Kidney glomerular epithelial cell (primary cell): Measurements from ENCODE around the gene TELO2.
"Not testable (repeated sequence)": the region's sequence is repeated elsewhere in the genome, so short reads cannot be mapped to it uniquely, and the experiment has no call there.

Experiments used
- DNase-seq: peaks from one replicate; lab custom pipeline; 2025; lab: John Stamatoyannopoulos, UW

Gene TELO2

DNA sequence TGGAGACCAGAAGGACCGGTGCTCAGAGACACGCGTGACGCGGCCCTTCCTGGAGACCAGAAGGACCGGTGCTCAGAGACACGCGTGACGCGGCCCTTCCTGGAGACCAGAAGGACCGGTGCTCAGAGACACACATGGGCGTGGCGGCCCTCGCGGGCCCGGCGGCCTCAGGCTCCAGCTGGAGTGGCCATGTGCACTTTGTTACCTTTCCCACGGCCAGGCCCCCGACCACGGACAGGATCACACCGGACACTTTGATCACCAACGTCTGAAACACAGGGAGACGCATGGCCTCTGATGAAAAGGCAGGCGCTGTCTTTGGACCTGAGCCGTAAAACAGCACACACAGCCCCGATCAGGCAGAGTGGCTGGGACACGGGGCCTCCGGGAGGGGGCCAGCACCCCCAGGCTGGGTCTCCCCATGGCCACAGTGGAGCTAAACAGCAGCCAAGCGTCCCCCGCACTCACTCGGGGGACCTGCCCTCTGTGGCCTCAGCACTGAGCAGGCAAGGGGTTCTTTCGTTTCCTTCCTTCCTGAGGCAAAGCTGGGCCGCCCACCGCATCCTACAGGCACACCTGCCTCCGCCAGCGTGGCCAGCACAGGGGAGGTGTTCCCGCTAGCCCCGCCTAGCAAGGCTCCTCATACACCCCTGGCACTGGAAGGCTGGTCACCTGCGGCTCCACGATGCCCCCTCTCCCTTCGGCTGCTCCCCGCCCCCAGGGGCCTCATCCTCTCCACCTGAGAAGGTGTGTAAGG lies 35.5 kb upstream of the TELO2 start:
- no peak for DNase-seq

DNA sequence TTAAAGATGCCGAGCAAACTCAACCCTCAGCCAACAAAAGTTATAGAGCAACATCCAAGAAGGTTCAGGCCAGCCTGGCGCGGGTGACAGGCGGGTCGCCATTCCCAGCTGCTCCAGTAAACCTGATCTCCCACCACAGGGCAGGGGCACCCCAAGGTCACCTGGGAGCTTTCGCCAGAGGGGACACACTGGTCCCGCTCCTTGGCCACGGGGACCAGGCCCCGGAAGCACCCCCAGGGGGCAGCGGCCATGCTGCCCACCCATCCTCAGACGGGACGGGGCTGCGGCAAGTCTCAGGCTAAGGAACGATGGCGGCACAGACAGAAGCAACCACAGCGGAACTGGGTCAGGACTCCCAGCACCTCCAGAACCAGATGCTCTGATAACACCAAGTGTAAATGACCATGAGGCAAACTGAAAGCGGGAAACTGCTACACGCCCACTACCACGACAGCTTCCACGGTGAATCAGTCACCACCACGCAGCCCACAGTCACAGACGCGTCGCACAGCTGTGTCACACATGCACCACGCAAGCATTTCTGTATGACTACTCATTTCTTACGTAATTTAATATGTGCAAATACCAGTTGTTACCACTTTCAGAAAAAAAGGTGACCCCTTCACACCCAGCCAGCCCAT lies 34.7 kb upstream of the TELO2 start:
- DNase-seq: no peak

DNA sequence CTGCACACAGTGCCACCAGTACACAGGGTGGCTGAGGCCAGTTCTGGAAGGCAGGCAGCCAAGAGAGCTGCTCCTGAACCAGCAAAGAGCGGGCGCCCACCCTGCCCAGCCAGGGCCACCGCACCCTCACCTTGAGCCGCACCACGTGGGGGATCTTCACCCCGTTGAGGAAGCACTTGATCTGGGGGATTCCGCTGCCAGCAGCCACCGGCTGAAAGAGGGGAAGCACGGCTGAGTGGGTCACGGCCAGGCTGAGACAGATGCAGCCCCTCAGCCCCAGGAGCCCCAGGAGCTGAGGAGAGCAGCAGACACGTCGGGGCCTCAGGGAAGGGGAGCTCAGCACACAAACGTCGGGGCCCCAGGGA lies 34.2 kb upstream of the TELO2 start:
- DNase-seq: no peak

DNA sequence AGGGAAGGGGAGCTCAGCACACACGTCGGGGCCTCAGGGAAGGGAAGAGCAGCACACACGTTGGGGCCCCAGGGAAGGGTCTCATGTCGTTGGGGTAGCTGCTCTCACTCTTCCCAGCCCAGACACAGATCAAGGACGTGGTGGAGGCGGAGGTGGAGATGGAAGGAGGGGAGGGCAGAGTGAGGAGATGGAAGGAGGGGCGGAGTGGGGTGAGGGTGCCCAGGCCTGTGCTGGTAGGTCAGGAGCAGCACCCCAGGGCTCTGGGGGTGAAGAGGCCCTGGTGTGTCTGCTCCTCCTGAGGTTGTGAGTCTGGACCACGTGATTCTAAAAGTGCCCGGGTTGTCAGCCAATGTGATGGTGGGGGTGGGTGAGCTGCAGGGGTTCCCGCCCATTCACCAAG lies 33.2 kb upstream of the TELO2 start:
- no peak for DNase-seq

DNA sequence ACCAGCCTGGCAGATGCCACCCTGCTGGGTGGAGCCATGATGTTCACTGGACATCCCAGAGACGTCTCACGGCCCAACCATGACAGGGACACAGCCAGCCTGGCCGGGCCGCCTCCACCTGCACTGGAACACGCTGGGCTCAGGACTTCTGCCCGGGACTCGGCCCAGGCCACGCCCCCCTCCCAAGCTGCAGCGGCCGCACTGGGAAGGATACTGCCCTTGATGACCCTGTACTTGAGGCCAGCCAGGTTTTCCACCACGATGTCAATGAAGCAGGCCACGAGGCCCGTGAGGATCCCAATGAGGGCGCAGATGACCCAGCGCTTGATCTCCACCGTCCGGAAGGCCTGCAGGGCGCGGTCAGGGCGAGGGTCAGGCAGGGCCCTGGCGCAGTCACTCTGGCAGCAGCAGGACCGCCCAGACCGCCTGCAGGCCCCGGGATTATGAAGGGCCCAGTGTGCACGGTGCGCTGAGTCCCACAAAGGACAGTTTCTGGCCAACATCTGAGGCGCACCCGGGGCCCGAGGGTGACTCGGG lies 32.5 kb upstream of the TELO2 start:
- DNase-seq: no peak

DNA sequence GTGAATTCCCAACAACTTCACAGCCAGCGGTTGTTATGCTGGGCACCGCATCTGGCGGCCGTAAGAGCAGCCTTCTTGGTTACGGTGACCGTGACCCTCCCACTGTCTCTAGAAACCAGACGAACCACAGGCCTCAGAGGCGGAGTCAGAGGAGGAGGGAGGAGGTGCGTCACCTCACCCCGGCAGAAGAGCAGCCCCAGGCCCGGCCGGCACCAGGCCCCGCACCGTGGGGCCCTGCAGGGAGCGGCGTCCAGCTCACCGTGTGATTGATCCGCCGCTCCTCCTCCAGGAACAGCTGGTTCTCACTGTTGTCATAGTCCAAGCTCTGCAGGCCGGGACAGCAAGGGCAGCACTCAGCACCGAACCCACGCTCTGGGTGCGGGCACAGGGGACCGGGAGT lies 32.0 kb upstream of the TELO2 start:
- no peak for DNase-seq

DNA sequence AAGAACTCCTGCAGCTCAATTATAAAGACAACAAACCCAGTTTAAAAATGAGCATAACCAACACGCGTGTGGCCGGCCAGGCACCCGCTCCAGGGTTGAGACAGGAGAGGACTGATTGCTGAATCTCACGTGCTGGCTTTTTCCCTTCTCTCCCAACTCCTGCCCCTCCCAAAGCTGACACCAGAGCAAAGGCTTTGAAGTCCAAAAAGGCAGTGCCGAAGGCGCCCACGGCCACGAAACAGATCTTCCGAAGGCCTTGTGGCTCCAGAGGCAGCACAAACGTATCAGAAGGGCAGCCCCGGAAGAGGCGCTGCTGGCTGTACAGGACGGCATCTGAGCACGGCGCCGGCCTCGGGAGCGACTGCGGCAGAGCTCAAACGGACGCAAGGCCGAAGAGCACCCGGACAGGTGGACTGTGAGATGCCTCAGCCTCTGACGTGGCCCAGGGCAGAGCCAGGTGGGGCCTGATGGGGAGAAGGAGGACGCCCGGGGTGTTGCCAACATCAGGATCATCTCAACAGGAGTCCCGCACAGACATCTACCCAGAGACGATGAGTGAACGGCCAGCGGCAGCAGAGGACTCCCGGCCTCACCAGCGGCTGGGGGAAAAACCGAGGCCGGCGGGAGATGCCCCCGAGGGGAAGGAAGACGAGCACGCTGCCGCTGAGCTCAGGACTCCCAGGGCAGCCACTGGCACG lies 28.8 kb upstream of the TELO2 start:
- no peak for DNase-seq

DNA sequence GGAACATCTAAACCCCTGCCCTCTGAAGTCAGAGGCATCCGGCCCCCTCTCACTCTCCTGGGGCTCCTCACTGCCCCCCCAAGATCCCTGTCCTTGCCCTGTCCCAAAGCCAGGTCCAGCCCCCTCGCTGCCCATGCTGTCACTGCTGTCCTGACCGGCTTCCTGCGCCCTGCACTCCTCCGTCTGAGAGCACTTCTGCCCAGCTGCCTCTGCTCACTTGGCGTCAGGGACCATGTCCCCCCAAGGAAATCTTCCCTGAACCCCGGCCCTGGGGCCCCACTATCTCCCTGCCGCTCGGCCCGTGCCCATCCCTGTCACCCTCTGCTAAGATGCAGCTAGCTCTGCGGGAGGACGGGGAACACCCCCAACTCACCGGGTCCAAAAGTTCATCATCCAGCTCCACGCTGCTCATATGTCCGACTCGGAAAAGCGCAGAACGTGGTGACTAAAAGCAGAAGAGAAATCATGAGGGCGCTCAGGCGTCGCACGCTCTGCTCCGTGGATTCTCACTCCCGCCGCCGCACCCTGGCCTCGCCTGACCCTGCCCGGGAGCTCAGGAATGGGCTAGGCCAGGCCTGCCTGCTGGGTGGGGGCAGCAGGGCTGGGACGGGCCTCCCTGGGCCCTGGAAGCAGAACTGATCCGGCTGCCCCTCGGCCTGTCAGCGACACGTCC lies 28.1 kb upstream of the TELO2 start:
- DNase-seq: no peak

DNA sequence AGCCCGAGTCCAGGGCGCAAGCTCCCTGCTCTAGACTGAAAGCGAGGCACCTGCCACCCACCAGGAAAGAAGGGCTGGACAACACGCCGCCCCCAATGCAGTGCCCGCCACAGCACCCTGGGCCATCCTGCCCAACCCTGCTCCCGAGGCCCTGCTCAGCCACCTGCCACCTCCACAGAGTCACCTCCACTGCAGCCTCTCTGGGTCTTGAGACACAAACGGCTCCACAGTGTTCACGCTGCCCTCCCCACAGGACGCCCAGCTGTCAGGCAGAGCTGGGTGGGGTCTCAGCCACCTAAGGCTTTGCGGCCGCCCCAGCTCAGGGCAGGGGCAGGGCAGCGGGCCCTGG lies 27.6 kb upstream of the TELO2 start:
- DNase-seq: no peak

DNA sequence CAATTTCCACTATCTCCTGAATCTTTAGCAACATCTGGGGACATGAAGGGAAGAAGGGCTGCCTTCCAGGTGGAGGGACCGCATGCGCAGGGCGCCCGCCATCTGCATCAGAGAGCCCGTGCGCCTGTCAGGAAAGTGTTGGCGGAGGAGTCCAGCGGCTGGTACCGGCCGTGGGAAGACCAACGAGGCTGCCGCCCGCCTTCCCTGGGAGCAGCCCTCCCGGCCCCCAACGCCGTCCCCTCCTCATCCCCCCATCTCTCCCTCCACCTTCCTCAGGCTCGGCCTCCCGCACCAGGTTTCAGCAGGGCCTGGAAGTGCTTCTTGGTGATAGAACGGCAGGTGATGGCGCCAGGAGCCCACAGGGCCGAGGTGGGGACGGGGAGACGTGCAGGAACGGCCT lies 27.1 kb upstream of the TELO2 start:
- no peak for DNase-seq

DNA sequence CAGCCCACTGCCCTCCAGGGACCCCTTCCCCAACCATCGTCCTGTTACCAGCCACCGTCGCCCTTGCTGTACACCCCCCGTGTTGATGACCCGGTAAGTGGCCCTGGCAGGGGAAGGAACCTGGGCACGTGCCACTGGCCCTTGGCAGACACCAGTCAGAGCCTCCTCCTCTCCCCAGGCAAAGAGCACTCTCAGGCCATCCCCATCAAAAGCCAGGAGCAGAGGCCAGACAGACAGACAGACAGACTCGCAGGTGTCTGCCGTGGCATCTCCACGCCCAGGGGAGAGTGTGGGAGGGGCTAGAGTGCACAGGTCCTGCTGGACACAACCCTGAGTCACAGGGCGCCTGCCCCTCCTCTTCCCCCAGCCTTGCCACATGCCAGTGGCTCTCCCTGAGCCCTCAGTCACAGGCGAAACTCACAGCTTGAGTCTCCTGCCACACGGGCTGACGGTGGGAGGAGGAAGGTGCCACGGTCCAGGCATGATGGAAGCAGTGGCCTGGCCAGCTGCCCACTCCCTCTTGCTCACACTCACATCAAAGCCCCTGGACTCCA lies 26.1 kb upstream of the TELO2 start:
- no peak for DNase-seq

DNA sequence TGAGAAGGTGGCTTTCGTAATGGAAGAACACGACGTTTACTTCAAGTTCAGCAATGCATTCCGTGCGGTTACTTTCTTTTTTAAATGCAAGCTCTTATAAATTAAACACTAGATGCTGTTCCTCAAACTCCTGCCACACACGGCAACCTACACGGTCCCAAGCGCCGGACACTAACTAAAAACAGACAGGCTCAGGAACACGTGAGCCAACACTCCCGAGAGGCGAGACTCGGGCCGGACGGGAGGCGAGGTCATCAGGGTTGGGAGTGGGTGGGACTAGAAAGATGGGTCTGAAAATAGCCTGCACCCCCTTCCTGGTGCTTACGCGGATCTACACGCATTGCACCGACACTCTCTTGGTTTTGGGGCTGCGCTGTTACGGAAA lies 24.7 kb upstream of the TELO2 start:
- no peak for DNase-seq

DNA sequence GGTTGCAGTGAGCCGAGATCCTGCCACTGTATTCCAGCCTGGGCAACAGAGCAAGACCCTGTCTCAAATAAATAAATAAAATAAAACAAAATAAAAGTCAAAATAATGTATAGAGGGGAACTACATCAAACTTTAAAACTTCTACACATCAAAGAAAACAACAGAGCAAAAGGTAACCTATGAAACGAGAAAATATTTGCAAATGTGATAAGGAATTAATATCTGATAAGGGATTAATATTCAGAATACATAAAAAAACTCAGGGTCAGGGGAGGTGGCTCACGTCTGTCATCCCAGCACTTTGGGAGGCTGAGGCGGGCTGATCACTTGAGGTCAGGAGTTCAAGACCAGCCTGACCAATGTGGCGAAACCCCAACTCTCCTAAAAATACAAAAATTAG lies 24.0 kb upstream of the TELO2 start:
- DNase-seq: not testable (repeated sequence)

DNA sequence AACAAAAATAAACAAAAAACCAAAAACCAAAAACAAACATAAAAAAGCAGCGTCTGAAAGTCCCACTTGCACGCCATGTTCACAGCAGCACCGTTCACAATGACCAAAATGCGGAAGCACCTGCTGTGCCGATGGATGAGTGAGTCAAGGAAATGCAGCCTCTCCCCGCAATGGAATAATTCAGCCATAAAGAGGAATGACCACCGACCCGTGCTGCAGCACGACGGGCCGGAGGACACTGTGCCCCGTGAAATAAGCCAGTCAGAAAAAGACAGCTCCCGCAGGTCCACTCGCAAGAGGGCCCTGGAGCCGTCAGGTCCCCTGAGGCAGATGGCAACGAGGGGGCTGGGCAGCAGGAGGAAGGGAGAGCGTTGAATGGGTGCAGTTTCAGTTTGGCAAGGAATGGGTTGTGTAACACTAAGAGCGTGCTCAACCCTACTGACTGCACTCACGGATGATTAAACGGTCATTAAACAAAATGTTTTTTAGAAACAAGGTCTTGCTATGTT lies 23.4 kb upstream of the TELO2 start:
- DNase-seq: no peak

DNA sequence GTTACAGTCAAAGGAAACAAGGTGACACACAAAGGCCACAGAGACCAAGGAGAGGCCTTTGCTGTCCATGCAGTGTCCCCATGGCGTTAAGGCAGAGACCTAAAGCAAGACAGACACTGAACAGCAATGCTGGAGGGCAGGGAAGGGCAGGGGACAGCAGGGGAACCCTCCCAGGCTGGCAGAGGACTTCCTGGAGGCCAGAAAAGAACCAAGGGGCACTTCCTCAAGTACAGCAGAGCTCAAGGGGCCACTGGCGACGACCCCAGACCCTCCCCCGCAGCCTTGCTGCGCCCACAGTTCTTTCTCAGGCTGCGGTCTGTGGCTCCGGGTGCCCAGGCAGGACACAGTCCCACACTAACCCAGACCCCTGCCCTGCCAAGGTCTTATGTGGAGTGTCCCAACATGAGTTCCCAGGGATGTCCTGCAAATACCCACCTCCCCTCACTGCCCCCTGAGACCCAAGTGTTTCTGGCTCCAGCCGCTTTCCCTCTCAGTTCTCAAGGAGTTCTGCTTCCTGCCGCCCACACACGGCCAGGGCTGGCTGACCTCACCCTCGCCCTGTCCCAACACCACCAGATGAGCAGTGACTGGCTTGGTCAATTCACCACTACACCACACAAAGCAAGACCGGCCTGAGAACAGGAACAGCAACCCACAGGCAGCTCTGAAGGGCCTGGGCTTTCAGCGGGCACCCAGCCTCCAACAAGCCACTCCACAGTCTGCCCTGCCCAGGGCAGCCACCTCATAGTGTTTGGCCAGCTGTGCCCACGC lies 22.5 kb upstream of the TELO2 start:
- no peak for DNase-seq

DNA sequence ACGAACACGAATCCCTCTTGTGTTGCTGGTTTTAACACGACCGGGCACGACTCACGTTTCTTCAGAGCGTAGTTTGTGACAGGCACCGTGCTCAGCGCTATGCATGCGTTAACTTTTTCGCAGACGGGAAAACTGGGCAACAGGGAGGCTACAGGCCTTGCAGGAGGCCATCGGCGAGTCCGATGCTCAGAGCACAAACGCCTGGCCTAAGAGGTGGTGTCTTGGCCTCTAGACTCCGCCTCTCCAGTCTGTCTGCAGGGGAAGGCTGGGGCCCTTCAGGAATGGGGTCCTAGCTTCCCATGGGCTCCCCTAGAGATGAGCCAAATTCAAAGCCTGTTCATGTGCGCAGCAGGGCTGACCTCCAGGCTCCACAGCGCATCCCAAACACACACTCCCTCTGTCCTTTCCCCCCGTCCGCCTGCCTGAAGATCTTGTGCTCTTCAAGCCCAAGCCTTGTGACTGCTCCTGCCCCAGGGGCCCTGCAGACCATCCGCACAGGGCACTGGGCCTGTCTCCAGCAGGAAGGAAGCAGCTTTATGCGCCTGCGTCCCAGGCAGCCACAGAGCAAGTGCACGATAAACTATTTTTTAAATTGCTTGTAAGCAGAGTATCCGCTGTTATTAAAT lies 21.5 kb upstream of the TELO2 start:
- DNase-seq: no peak

DNA sequence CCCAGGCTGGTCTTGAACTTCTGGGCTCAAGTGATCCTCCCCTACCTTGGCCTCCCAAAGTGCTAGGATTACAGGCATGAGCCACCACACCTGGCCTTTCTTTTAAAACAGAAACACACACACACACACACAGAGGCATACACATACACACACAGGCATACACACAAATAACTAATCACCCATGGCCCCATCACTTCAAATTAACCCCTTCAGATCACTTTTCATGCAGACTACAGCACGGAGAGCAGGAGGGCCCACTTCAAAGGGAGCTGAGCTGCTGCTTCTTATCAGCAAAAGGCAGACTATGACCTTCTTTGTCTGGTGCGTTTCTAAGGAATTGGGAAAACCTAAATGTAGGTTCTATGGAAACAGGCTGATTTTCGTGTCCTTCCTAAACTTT lies 20.2 kb upstream of the TELO2 start:
- DNase-seq: no peak

DNA sequence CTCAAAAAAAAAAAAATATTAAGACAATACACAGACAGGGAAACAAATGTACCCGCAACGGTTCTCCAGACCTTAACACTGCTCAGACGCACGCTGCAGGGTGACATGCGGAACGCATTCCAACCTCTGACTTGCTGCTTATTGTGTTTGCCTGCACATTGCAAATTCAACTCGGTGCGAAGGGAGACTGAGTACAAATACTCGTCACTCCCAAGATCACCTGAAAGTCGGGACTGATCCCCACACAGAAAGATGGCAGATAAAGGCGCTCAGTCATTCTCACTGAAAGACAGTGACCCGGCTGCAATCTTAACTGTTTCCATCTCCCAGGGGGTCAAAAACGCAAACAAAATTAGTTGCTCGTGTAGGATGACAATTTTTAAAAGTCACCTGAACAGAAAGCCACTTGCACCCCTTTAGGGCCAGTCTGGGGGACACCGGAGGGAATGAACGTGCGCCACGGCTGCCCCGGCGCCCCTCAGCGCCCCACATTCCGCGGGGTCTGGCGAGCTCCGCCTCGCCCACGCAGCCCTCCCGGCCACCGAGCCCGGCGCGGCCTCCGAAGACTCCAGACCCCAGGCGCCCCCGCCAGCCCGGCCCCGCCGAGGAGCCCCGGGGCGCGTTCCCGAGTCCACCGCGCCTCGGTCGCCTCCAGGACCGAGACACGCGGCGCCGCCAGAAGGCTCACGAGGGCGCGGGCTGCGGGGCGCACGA lies 18.9 kb upstream of the TELO2 start:
- DNase-seq: no peak

DNA sequence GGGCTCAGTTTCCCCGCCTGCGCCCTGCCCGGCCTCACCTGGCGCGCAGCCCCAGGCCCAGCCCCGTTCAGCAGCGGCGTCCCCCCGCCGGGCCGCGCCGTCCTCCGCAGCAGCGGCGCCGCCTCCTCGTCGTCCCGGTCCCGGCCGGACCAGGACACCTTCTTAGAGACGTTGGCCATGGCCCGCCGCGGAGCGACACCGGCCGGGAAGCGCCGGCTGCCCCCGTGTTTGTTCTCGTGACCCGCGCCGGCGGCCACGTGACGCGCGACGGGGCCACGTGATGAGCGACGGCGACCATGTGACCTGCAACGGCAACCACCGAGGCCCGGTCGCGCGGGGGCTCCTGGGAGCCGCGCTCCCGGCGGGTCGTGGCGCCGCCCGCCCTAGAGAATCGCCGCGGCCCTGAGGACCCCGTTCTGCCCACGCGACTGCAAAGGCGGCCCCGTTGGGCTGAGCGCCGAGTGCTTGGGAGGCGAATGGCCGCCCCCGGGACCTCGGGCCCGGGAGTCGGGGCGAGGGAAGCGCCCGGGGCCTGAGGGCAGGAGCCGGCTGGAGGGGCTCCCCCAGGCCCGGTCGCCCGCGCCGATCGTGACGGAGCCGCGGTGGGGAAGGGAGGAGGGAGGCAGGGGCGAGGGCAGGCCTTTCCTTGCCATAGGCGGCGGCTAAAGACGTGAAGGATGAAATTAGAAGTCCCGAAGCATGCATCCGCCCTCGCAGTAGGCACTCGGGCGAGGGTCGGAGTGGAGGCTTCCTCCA lies 18.2 kb upstream of the TELO2 start, which contains the start of gene CLCN7:
Gene CLCN7 (minus strand): TSS at position 233 of the 756 bp plus-strand sequence. CDS start 54 bp downstream, at position 179.
- DNase-seq: peak; percentile 55
